ENCODE measurements around the gene IL18. TPM values are rescaled to one million over a fixed set of nuclear protein-coding genes. Genes with fewer than 3 reads are reported as not detected.
A peak's percentile ranks its signal among the peaks of the same experiment; 100 is the strongest.

IL18 gene
- total and polyA plus RNA-seq, 11 donors = 0.88 to 23.9 (median 2.0) TPM

- Histone ChIP-seq H3K27ac (peak overlapping the region in 6 of 12 donors; percentile 12 to 80 (median 28)), H3K4me3 (peak overlapping the region in 1 of 12 donors; percentile 5), H3K4me1 (peaks cover 0 to 26% (median 2%) of the 10 kb centered on the region in 12 donors), H3K27me3 (no peaks in the 10 kb centered on the region), H3K9me3 (no peaks in the 10 kb centered on the region), H3K36me3 (peaks cover 0 to 5% (median 0%) of the 10 kb centered on the region in 9 donors)
- TF ChIP-seq POLR2A (IDR thresholded peaks at IDR 0.05) = no peak
- TF ChIP-seq, protein P1, sequence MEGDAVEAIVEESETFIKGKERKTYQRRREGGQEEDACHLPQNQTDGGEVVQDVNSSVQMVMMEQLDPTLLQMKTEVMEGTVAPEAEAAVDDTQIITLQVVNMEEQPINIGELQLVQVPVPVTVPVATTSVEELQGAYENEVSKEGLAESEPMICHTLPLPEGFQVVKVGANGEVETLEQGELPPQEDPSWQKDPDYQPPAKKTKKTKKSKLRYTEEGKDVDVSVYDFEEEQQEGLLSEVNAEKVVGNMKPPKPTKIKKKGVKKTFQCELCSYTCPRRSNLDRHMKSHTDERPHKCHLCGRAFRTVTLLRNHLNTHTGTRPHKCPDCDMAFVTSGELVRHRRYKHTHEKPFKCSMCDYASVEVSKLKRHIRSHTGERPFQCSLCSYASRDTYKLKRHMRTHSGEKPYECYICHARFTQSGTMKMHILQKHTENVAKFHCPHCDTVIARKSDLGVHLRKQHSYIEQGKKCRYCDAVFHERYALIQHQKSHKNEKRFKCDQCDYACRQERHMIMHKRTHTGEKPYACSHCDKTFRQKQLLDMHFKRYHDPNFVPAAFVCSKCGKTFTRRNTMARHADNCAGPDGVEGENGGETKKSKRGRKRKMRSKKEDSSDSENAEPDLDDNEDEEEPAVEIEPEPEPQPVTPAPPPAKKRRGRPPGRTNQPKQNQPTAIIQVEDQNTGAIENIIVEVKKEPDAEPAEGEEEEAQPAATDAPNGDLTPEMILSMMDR (IDR thresholded peaks at IDR 0.05) = no peak
- ATAC-seq (peak in 2 of 4 donors; percentile 17 to 31), DNase-seq (no peak)
- intact Hi-C loops (cut with DNase I) = loop anchor here in 4 of 10 donors (5.0 to 10.0 kb wide), 3 partner anchors 62 to 67 kb away; no protein-coding TSS in a partner anchor
Measured at GRCh38 chr11:112179601-112180000, 15.7 kb upstream of the IL18 start.

DNA sequence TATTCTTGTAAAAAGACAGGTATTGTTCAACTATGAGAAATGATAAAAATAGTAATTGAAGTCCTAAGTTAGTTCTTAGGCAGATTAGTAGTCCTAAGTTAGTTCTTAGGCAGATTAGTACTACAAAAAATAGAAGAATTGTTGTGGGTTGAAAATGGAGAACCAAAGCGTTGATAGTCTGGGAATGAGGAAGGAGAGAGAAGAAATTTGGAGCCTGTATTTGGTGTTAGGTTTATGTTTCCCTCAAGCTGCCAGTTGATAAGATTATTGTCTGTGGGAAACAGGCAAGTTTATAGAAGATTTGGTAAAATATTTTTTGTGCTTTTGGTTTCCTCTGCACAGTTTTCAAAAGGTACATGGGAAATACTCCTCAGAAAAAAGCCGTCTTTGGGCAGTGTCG lies 15.0 kb upstream of the IL18 start:
- H3K36me3 ChIP-seq = peaks cover 0 to 5% (median 0%) of the 10 kb centered on the region in 9 donors
- intact Hi-C loops (cut with DNase I) = loop anchor here in 4 of 10 donors (5.0 to 10.0 kb wide), 3 partner anchors 62 to 67 kb away; no protein-coding TSS in a partner anchor
- H3K27me3 ChIP-seq = no peaks in the 10 kb centered on the region
- no peaks in the 10 kb centered on the region for H3K9me3 ChIP-seq
- ATAC-seq (no peak), DNase-seq (no peak)
- WGBS, 4 donors = 53 to 67% (median 64%) methylated on average over 3 of the region's 3 CpGs
- no peak for TF ChIP-seq POLR2A (IDR thresholded peaks at IDR 0.05)
- TF ChIP-seq, protein P1 (IDR thresholded peaks at IDR 0.05) = no peak
- H3K27ac ChIP-seq = peak overlapping the region in 5 of 12 donors; percentile 31 to 80 (median 76)
- H3K4me1 ChIP-seq = peaks cover 0 to 26% (median 2%) of the 10 kb centered on the region in 12 donors
- peak overlapping the region in 3 of 12 donors; percentile 5 to 55 (median 7) for H3K4me3 ChIP-seq

DNA sequence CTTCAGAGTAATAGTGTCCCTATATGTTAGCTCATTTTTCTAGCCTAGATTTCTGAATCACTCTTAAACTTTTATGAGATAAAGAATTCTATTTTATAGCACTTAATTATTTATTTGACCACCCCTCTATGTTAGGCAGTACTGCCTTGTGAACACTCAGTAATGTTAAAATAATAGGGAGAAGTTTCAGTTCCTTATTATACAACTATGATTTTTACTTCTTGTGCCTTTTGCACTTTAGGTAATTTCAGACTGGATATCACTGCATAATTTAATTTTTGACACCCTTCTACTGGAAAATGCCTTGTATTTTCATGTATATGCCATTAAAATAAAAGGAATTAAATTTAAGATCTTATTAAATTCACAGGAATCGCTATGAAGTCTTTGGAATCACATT lies 14.5 kb upstream of the IL18 start:
- intact Hi-C loops (cut with DNase I) = loop anchor here in 4 of 10 donors (5.0 to 10.0 kb wide), 3 partner anchors 61 to 66 kb away; no protein-coding TSS in a partner anchor
- no peaks in the 10 kb centered on the region for H3K9me3 ChIP-seq
- ATAC-seq (no peak), DNase-seq (no peak)
- no peaks in the 10 kb centered on the region for H3K27me3 ChIP-seq
- TF ChIP-seq POLR2A (IDR thresholded peaks at IDR 0.05) = no peak
- TF ChIP-seq, protein P1 (IDR thresholded peaks at IDR 0.05) = no peak
- peak overlapping the region in 10 of 12 donors; percentile 38 to 62 (median 50) for H3K4me3 ChIP-seq
- peak overlapping the region in 8 of 12 donors; percentile 10 to 83 (median 74) for H3K27ac ChIP-seq
- H3K4me1 ChIP-seq = peaks cover 0 to 26% (median 2%) of the 10 kb centered on the region in 12 donors
- H3K36me3 ChIP-seq = peaks cover 0 to 5% (median 0%) of the 10 kb centered on the region in 9 donors
- WGBS, 4 donors = 91 to 97% (median 95%) methylated on average over 1 of the region's 1 CpG

DNA sequence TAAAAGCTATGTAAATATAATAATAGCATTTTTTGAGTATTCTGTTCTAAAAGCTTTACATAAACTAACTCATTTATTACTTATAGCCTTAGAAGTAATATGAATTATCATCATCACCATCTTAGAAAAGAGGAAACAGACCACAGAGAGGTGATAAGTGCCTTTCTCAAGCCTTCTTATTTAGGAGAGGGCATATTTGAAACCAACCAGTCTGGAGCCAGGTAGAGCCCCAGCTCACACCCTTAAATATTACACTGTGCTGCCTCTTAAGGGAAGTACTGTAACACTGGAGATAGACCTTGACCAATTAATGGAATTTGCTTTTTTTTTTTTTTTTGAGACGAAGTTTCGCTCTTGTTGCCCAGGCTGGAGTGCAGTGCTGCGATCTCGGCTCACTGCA lies 13.7 kb upstream of the IL18 start:
- 57 to 69% (median 61%) methylated on average over 4 of the region's 4 CpGs for WGBS, 4 donors
- peak overlapping the region in 8 of 12 donors; percentile 12 to 83 (median 74) for H3K27ac ChIP-seq

More for the DNA sequence above, 13.7 kb upstream of the IL18 start:
- DNase-seq (no peak), ATAC-seq (peak in 1 of 4 donors; percentile 6)
- Histone ChIP-seq H3K4me3 (peak overlapping the region; percentile 0 to 62 (median 48)), H3K9me3 (no peaks in the 10 kb centered on the region), H3K4me1 (peaks cover 0 to 26% (median 6%) of the 10 kb centered on the region in 12 donors), H3K27me3 (no peaks in the 10 kb centered on the region), H3K36me3 (peaks cover 0 to 5% (median 0%) of the 10 kb centered on the region in 9 donors)
- no peak for TF ChIP-seq POLR2A (IDR thresholded peaks at IDR 0.05)
- TF ChIP-seq, protein P1 (IDR thresholded peaks at IDR 0.05) = no peak
- intact Hi-C loops (cut with DNase I) = loop anchor here in 4 of 10 donors (5.0 to 10.0 kb wide), 3 partner anchors 60 to 65 kb away; no protein-coding TSS in a partner anchor
